ENCODE data around the gene RDH14.

The RDH14 gene

GRCh38 chr2:18593496-18593895 is 33.0 kb upstream of the RDH14 start:
- Histone ChIP-seq H3K23ac (ENCODE audit: low read length) (no peak overlapping the region), H3K27me3 (ENCODE audit: insufficient read depth, low read length, poor library complexity) (no peaks in the 10 kb centered on the region), H2BK5ac (ENCODE audit: low read length) (no peak overlapping the region), H3K18ac (ENCODE audit: low read length) (no peak overlapping the region), H3K4me2 (ENCODE audit: low read length) (no peak overlapping the region), H2AK5ac (ENCODE audit: low read length) (no peak overlapping the region), H3K79me2 (ENCODE audit: control insufficient read depth, insufficient read depth, low read length) (no peaks in the 10 kb centered on the region), H3K4me1 (ENCODE audit: control insufficient read depth, low read depth, low read length) (no peaks in the 10 kb centered on the region), H4K5ac (ENCODE audit: low read length) (no peak overlapping the region), H3K56ac (ENCODE audit: low read length) (no peak overlapping the region), H3K79me1 (ENCODE audit: low read length) (no peaks in the 10 kb centered on the region), H4K8ac (ENCODE audit: low read depth, low read length) (no peak overlapping the region), H3K36me3 (ENCODE audit: control insufficient read depth, insufficient read depth, low read length) (no peaks in the 10 kb centered on the region), H2BK15ac (replicated peaks; ENCODE audit: low read depth) (no peak overlapping the region), H3K4me3 (ENCODE audit: low read length) (no peak overlapping the region), H3K4ac (ENCODE audit: low read depth, low read length) (no peak overlapping the region), H3K9ac (ENCODE audit: low read length) (no peak overlapping the region), H2BK120ac (ENCODE audit: low read depth, low read length) (no peak overlapping the region), H3K27ac (ENCODE audit: low read depth, low read length) (no peak overlapping the region)
- DNase-seq = peak; percentile 31
- WGBS (ENCODE audit: extremely low coverage, insufficient coverage, low lambda C conversion rate) = no CpG with 5 or more reads among the region's 1 CpG

GRCh38 chr2:18592372-18592771 is 31.9 kb upstream of the RDH14 start:
- H3K4ac ChIP-seq (ENCODE audit: low read depth, low read length) = no peak overlapping the region
- no CpG with 5 or more reads among the region's 2 CpGs for WGBS (ENCODE audit: extremely low coverage, insufficient coverage, low lambda C conversion rate)
- no peak overlapping the region for H2BK15ac ChIP-seq (replicated peaks; ENCODE audit: low read depth)

DNA sequence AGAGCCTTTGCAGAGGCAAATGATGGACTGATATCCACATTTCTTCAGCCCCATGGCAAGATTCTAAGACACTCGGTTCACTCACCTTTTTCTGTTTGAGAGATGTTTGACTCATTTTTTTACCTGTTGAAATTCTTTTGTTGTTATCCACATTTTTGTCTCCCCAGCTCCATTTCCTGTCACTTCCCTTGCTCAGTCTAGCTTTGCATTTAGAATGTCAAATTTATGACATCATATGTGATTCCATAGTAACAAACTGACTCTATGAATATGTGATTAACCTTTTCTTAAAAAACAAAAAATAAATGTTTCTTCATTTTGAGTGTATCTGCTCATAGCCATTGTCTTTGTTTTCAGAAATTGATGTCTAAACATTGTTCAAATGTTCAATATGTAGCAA is 28.9 kb upstream of the RDH14 start, which contains the start of gene NT5C1B:
Gene NT5C1B, minus strand, starts transcription at position 216 of the 400 bp plus-strand sequence. Its CDS starts 101 bp downstream, at position 115.
- Histone ChIP-seq H3K9ac (ENCODE audit: low read length) (no peak within 1 kb of the TSS), H2AK5ac (ENCODE audit: low read length) (no peak within 1 kb of the TSS), H2BK5ac (ENCODE audit: low read length) (no peak within 1 kb of the TSS), H2BK120ac (ENCODE audit: low read depth, low read length) (no peak within 1 kb of the TSS), H3K4me1 (ENCODE audit: control insufficient read depth, low read depth, low read length) (no peaks in the 10 kb centered on the region), H3K56ac (ENCODE audit: low read length) (no peak within 1 kb of the TSS), H3K4me2 (ENCODE audit: low read length) (no peak within 1 kb of the TSS), H3K4ac (ENCODE audit: low read depth, low read length) (no peak within 1 kb of the TSS), H3K27ac (ENCODE audit: low read depth, low read length) (no peak within 1 kb of the TSS), H4K8ac (ENCODE audit: low read depth, low read length) (no peak within 1 kb of the TSS), H3K36me3 (ENCODE audit: control insufficient read depth, insufficient read depth, low read length) (no peaks in the 10 kb centered on the region), H3K18ac (ENCODE audit: low read length) (no peak within 1 kb of the TSS), H3K79me2 (ENCODE audit: control insufficient read depth, insufficient read depth, low read length) (no peaks in the 10 kb centered on the region), H3K23ac (ENCODE audit: low read length) (no peak within 1 kb of the TSS), H3K4me3 (ENCODE audit: low read length) (no peak within 1 kb of the TSS), H3K79me1 (ENCODE audit: low read length) (no peaks in the 10 kb centered on the region), H2BK15ac (replicated peaks; ENCODE audit: low read depth) (no peak within 1 kb of the TSS), H4K5ac (ENCODE audit: low read length) (no peak within 1 kb of the TSS), H3K27me3 (ENCODE audit: insufficient read depth, low read length, poor library complexity) (no peaks in the 10 kb centered on the region)
- DNase-seq = no peak
- no CpG with 5 or more reads among the region's 1 CpG for WGBS (ENCODE audit: extremely low coverage, insufficient coverage, low lambda C conversion rate)

More at GRCh38 chr2:18592372-18592771, 31.9 kb upstream of the RDH14 start:
- H3K79me2 ChIP-seq (ENCODE audit: control insufficient read depth, insufficient read depth, low read length) = no peaks in the 10 kb centered on the region
- no peaks in the 10 kb centered on the region for H3K4me1 ChIP-seq (ENCODE audit: control insufficient read depth, low read depth, low read length)
- H3K23ac ChIP-seq (ENCODE audit: low read length) = no peak overlapping the region
- H3K79me1 ChIP-seq (ENCODE audit: low read length) = no peaks in the 10 kb centered on the region
- no peak overlapping the region for H3K27ac ChIP-seq (ENCODE audit: low read depth, low read length)
- H3K27me3 ChIP-seq (ENCODE audit: insufficient read depth, low read length, poor library complexity) = no peaks in the 10 kb centered on the region
- no peak overlapping the region for H3K9ac ChIP-seq (ENCODE audit: low read length)
- H4K5ac ChIP-seq (ENCODE audit: low read length) = no peak overlapping the region
- H4K8ac ChIP-seq (ENCODE audit: low read depth, low read length) = no peak overlapping the region
- H2BK5ac ChIP-seq (ENCODE audit: low read length) = no peak overlapping the region
- no peaks in the 10 kb centered on the region for H3K36me3 ChIP-seq (ENCODE audit: control insufficient read depth, insufficient read depth, low read length)
- no peak overlapping the region for H3K56ac ChIP-seq (ENCODE audit: low read length)
- DNase-seq = no peak
- no peak overlapping the region for H3K18ac ChIP-seq (ENCODE audit: low read length)
- H3K4me3 ChIP-seq (ENCODE audit: low read length) = no peak overlapping the region
- no peak overlapping the region for H2AK5ac ChIP-seq (ENCODE audit: low read length)
- H2BK120ac ChIP-seq (ENCODE audit: low read depth, low read length) = no peak overlapping the region
- no peak overlapping the region for H3K4me2 ChIP-seq (ENCODE audit: low read length)

DNA sequence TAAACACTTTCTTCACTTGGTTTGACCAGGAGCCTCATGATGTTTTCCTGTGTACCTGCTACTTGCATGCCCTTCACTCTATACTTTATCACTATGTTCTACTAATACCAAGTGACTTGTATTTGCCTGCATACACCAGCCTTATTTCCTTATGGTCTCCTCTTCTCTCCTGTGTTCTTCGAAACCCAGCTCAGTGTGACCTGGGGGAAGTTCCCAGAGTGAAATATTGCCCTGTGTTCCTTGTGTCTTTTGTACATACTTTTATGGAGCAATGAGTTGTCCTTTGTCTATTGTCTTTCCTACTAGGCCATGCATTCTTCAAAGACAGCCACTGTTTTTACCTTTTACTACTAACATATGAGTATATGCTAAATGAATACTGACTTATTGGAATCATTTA is 28.3 kb upstream of the RDH14 start:
- Histone ChIP-seq H3K56ac (ENCODE audit: low read length) (no peak overlapping the region), H4K5ac (ENCODE audit: low read length) (no peak overlapping the region), H3K4me1 (ENCODE audit: control insufficient read depth, low read depth, low read length) (no peaks in the 10 kb centered on the region), H3K79me1 (ENCODE audit: low read length) (no peaks in the 10 kb centered on the region), H4K8ac (ENCODE audit: low read depth, low read length) (no peak overlapping the region), H3K27me3 (ENCODE audit: insufficient read depth, low read length, poor library complexity) (no peaks in the 10 kb centered on the region), H2BK15ac (replicated peaks; ENCODE audit: low read depth) (no peak overlapping the region), H2BK5ac (ENCODE audit: low read length) (no peak overlapping the region), H3K27ac (ENCODE audit: low read depth, low read length) (no peak overlapping the region), H3K4ac (ENCODE audit: low read depth, low read length) (no peak overlapping the region), H3K23ac (ENCODE audit: low read length) (no peak overlapping the region), H3K4me2 (ENCODE audit: low read length) (no peak overlapping the region), H3K36me3 (ENCODE audit: control insufficient read depth, insufficient read depth, low read length) (no peaks in the 10 kb centered on the region), H3K18ac (ENCODE audit: low read length) (no peak overlapping the region), H2BK120ac (ENCODE audit: low read depth, low read length) (no peak overlapping the region), H3K79me2 (ENCODE audit: control insufficient read depth, insufficient read depth, low read length) (no peaks in the 10 kb centered on the region), H2AK5ac (ENCODE audit: low read length) (no peak overlapping the region), H3K9ac (ENCODE audit: low read length) (no peak overlapping the region), H3K4me3 (ENCODE audit: low read length) (no peak overlapping the region)
- no peak for DNase-seq
- WGBS (ENCODE audit: extremely low coverage, insufficient coverage, low lambda C conversion rate) = no CpG with 5 or more reads among the region's 1 CpG

DNA sequence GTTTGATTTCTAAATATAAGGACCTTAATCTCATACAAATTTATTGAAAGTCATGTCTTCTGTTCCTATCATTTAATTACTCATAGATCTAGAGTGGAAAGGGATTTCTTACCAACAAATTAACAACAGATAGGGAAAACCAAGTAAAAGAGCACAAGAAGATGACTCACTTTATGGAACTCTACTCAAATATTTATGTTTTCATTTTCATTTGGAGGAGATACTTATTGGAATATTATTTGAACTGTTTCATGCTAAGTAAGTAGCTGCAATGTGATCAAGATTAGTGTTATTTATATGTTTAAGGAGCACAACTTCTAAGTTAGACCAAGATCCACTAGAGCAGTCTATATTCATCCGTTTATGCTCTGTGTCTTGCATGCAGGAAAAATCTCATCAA is 27.6 kb upstream of the RDH14 start:
- H2BK15ac ChIP-seq (replicated peaks; ENCODE audit: low read depth) = no peak overlapping the region
- DNase-seq = no peak

DNA sequence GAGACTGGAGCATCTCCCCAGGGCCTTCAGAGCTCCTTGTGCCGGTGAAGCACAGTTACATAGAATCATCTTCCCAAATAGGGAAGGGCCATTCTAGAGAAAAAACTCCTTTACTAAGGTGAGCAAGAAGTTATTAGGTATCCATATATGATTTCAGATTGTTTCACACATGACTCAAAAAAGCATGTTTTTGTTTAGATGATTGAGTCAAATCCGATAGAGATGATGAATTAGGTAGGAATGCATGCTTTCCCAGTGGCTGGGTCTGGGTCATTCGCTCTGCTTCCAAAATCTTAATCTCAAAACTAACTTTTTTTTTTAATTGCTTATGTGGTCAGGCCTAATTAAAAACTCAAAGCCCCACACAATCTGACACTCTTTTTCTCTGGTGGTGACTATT is 25.1 kb upstream of the RDH14 start:
- no peak overlapping the region for H2BK120ac ChIP-seq (ENCODE audit: low read depth, low read length)
- H3K9ac ChIP-seq (ENCODE audit: low read length) = no peak overlapping the region
- H2BK5ac ChIP-seq (ENCODE audit: low read length) = no peak overlapping the region
- no peak overlapping the region for H4K8ac ChIP-seq (ENCODE audit: low read depth, low read length)
- H3K4me3 ChIP-seq (ENCODE audit: low read length) = no peak overlapping the region
- DNase-seq = no peak
- no peaks in the 10 kb centered on the region for H3K27me3 ChIP-seq (ENCODE audit: insufficient read depth, low read length, poor library complexity)
- H3K79me2 ChIP-seq (ENCODE audit: control insufficient read depth, insufficient read depth, low read length) = no peaks in the 10 kb centered on the region
- no peaks in the 10 kb centered on the region for H3K79me1 ChIP-seq (ENCODE audit: low read length)
- H3K23ac ChIP-seq (ENCODE audit: low read length) = no peak overlapping the region
- H3K56ac ChIP-seq (ENCODE audit: low read length) = no peak overlapping the region
- H2AK5ac ChIP-seq (ENCODE audit: low read length) = no peak overlapping the region
- H3K36me3 ChIP-seq (ENCODE audit: control insufficient read depth, insufficient read depth, low read length) = no peaks in the 10 kb centered on the region
- H3K18ac ChIP-seq (ENCODE audit: low read length) = no peak overlapping the region
- no peak overlapping the region for H3K4ac ChIP-seq (ENCODE audit: low read depth, low read length)
- no peak overlapping the region for H2BK15ac ChIP-seq (replicated peaks; ENCODE audit: low read depth)
- H3K4me2 ChIP-seq (ENCODE audit: low read length) = no peak overlapping the region
- no peak overlapping the region for H3K27ac ChIP-seq (ENCODE audit: low read depth, low read length)
- no peak overlapping the region for H4K5ac ChIP-seq (ENCODE audit: low read length)
- no CpG with 5 or more reads among the region's 3 CpGs for WGBS (ENCODE audit: extremely low coverage, insufficient coverage, low lambda C conversion rate)
- H3K4me1 ChIP-seq (ENCODE audit: control insufficient read depth, low read depth, low read length) = no peaks in the 10 kb centered on the region

More for the DNA sequence above, 27.6 kb upstream of the RDH14 start:
- H3K23ac ChIP-seq (ENCODE audit: low read length) = no peak overlapping the region
- no peak overlapping the region for H2BK120ac ChIP-seq (ENCODE audit: low read depth, low read length)
- no peak overlapping the region for H3K18ac ChIP-seq (ENCODE audit: low read length)
- no peaks in the 10 kb centered on the region for H3K4me1 ChIP-seq (ENCODE audit: control insufficient read depth, low read depth, low read length)
- no peak overlapping the region for H3K56ac ChIP-seq (ENCODE audit: low read length)
- no peak overlapping the region for H4K5ac ChIP-seq (ENCODE audit: low read length)
- H3K27me3 ChIP-seq (ENCODE audit: insufficient read depth, low read length, poor library complexity) = no peaks in the 10 kb centered on the region
- H4K8ac ChIP-seq (ENCODE audit: low read depth, low read length) = no peak overlapping the region
- H2BK5ac ChIP-seq (ENCODE audit: low read length) = no peak overlapping the region
- H3K4ac ChIP-seq (ENCODE audit: low read depth, low read length) = no peak overlapping the region
- WGBS (ENCODE audit: extremely low coverage, insufficient coverage, low lambda C conversion rate) = no CpG with 5 or more reads among the region's 1 CpG
- H3K4me2 ChIP-seq (ENCODE audit: low read length) = no peak overlapping the region
- H3K79me1 ChIP-seq (ENCODE audit: low read length) = no peaks in the 10 kb centered on the region
- H3K4me3 ChIP-seq (ENCODE audit: low read length) = no peak overlapping the region
- no peak overlapping the region for H2AK5ac ChIP-seq (ENCODE audit: low read length)
- H3K36me3 ChIP-seq (ENCODE audit: control insufficient read depth, insufficient read depth, low read length) = no peaks in the 10 kb centered on the region
- H3K27ac ChIP-seq (ENCODE audit: low read depth, low read length) = no peak overlapping the region
- H3K9ac ChIP-seq (ENCODE audit: low read length) = no peak overlapping the region
- H3K79me2 ChIP-seq (ENCODE audit: control insufficient read depth, insufficient read depth, low read length) = no peaks in the 10 kb centered on the region

All from mesendoderm (in vitro differentiated cells).